Measurements from ENCODE around the gene PITPNM1.

- no peak for TF ChIP-seq POLR2AphosphoS5 (IDR thresholded peaks at IDR 0.05; ENCODE audit: low read depth)
- TF ChIP-seq CTCF (conservative IDR thresholded peaks at IDR 0.05; ENCODE audit: low read depth in 2 of 2): no peak
- TF ChIP-seq EZH2phosphoT487 (IDR thresholded peaks at IDR 0.05; ENCODE audit: unreplicated experiment): no peak
- TF ChIP-seq EZH2 (IDR thresholded peaks at IDR 0.05; ENCODE audit: low read depth, unreplicated experiment): no peak
- TF ChIP-seq ZNF114 (CRISPR knock-in tag; IDR thresholded peaks at IDR 0.05): no peak
- no peak for TF ChIP-seq REST (IDR thresholded peaks at IDR 0.05; ENCODE audit: unreplicated experiment)
- no peak for TF ChIP-seq CREB1 (CRISPR knock-in tag; IDR thresholded peaks at IDR 0.05; ENCODE audit: low read depth)
- TF ChIP-seq STAT1 (IDR thresholded peaks at IDR 0.05; ENCODE audit: unreplicated experiment): no peak
- no peak for TF ChIP-seq ETS1 (IDR thresholded peaks at IDR 0.05)
- no peak for TF ChIP-seq JUNB (IDR thresholded peaks at IDR 0.05; ENCODE audit: unreplicated experiment)
Observed at GRCh38 chr11:67532889-67533288, 27.7 kb upstream of the PITPNM1 start.
